Neural cell (in vitro differentiated cells): ENCODE results near the gene COL9A1. TPM values are rescaled to one million over a fixed set of nuclear protein-coding genes. Genes with fewer than 3 reads are reported as not detected.

ENCODE experiments used
- H2AFZ ChIP-seq: fragments of 200-600, 300-800 bp; sonication (generic), shearing (Covaris generic); 2 replicates; pipeline ENCODE4 v1.6.0; 2014; ENCODE audit warnings: low read depth, mild to moderate bottlenecking, antibody characterized with exemption, low read length, moderate library complexity
- H3F3A ChIP-seq: fragments of 200-600 bp; shearing (Covaris generic); 2 replicates; pipeline ENCODE4 v1.6.1; 2016; ENCODE audit warnings: mild to moderate bottlenecking, moderate library complexity, mixed read lengths, antibody characterized with exemption, low read length; ENCODE audit not compliant: insufficient read depth, poor library complexity, severe bottlenecking
- H3K27ac ChIP-seq: fragments of 200-600, 300-800 bp; sonication (generic), shearing (Covaris generic); 2 replicates; pipeline ENCODE4 v1.5.1; 2014; ENCODE audit warnings: mild to moderate bottlenecking, low read length, moderate library complexity
- H3K27me3 ChIP-seq: fragments of 300-800, 200-600 bp; sonication (generic), shearing (Covaris generic); 2 replicates; pipeline ENCODE4 v1.6.0; 2014; ENCODE audit warnings: mild to moderate bottlenecking, low read depth, low read length, moderate library complexity; ENCODE audit not compliant: insufficient read depth
- H3K36me3 ChIP-seq: fragments of 300-800, 200-600 bp; sonication (generic), shearing (Covaris generic); 2 replicates; pipeline ENCODE4 v1.5.1; 2014; ENCODE audit warnings: mild to moderate bottlenecking, antibody characterized with exemption, low read length, moderate library complexity; ENCODE audit not compliant: insufficient read depth
- H3K4me2 ChIP-seq: fragments of 300-800, 200-600 bp; sonication (generic), shearing (Covaris generic); 2 replicates; pipeline ENCODE4 v1.6.0; 2014; ENCODE audit warnings: mild to moderate bottlenecking, low read length
- H3K4me3 ChIP-seq: fragments of 300-800, 200-600 bp; sonication (generic), shearing (Covaris generic); 2 replicates; pipeline ENCODE4 v1.5.1; 2014; ENCODE audit warnings: mild to moderate bottlenecking, low read length, moderate library complexity
- H3K79me2 ChIP-seq: fragments of 200-600 bp; shearing (Covaris generic); replicated peaks from 2 replicates; pipeline ENCODE4 v1.6.0; 2014; ENCODE audit warnings: mild to moderate bottlenecking, low read length, moderate library complexity; ENCODE audit not compliant: insufficient read depth
- H3K9ac ChIP-seq: fragments of 300-800, 200-600 bp; sonication (generic), shearing (Covaris generic); 2 replicates; pipeline ENCODE4 v1.6.1; 2016; ENCODE audit warnings: mild to moderate bottlenecking, low read length, mixed read lengths
- H3K9me2 ChIP-seq: fragments of 200-600 bp; shearing (Covaris generic); 2 replicates; pipeline ENCODE4 v1.6.1; 2016; ENCODE audit warnings: mild to moderate bottlenecking, low read length, mixed read lengths; ENCODE audit not compliant: insufficient read depth
- H3K9me3 ChIP-seq: fragments of 200-600, 300-800 bp; sonication (generic), shearing (Covaris generic); 2 replicates; pipeline ENCODE4 v1.6.1; 2016; ENCODE audit warnings: mild to moderate bottlenecking, mixed run types, low read length, moderate library complexity, mixed read lengths
- H4K20me1 ChIP-seq: fragments of 200-600 bp; shearing (Covaris generic); 2 replicates; pipeline ENCODE4 v1.6.1; 2016; ENCODE audit warnings: mild to moderate bottlenecking, mixed run types; ENCODE audit not compliant: insufficient read depth
- CTCF ChIP-seq: fragments of 450-650 bp; IDR thresholded peaks from 2 replicates; pipeline ENCODE4 v1.5.1; 2014; ENCODE audit warnings: antibody characterized with exemption, mild to moderate bottlenecking, moderate library complexity; ENCODE audit not compliant: poor library complexity, severe bottlenecking
- EP300 ChIP-seq: fragments of 450-650 bp; conservative IDR thresholded peaks from 2 replicates; pipeline ENCODE4 v1.6.1; 2014; ENCODE audit warnings: antibody characterized with exemption, mild to moderate bottlenecking, moderate library complexity; ENCODE audit not compliant: poor library complexity, severe bottlenecking
- EZH2 ChIP-seq: fragments of 200-600, 300-800 bp; shearing (Covaris generic), sonication (generic); IDR thresholded peaks from 2 replicates; pipeline ENCODE4 v1.6.1; 2014; ENCODE audit warnings: antibody characterized with exemption, low read length, borderline replicate concordance, mild to moderate bottlenecking; ENCODE audit not compliant: insufficient read depth, poor library complexity, severe bottlenecking
- MXI1 ChIP-seq: fragments of 450-650 bp; conservative IDR thresholded peaks from 2 replicates; pipeline ENCODE4 v1.6.1; 2014; ENCODE audit warnings: antibody characterized with exemption, mild to moderate bottlenecking; ENCODE audit not compliant: poor library complexity, severe bottlenecking
- POLR2AphosphoS5 ChIP-seq: IDR thresholded peaks from 2 replicates; pipeline ENCODE4 v1.6.1; 2012
- RAD21 ChIP-seq: fragments of 450-650 bp; conservative IDR thresholded peaks from 2 replicates; pipeline ENCODE4 v1.6.1; 2014; ENCODE audit warnings: antibody characterized with exemption, mild to moderate bottlenecking, moderate library complexity
- REST ChIP-seq: IDR thresholded peaks from 2 replicates; pipeline ENCODE4 v1.6.1; 2012; ENCODE audit warnings: borderline replicate concordance
- SMC3 ChIP-seq: fragments of 450-650 bp; conservative IDR thresholded peaks from 2 replicates; pipeline ENCODE4 v1.6.1; 2014; ENCODE audit warnings: antibody characterized with exemption, mild to moderate bottlenecking, moderate library complexity; ENCODE audit not compliant: poor library complexity
- TAF1 ChIP-seq: IDR thresholded peaks from 2 replicates; pipeline ENCODE4 v1.6.1; 2012; ENCODE audit warnings: low read depth
- polyA plus RNA-seq: library from polyadenylated mRNA; depleted of rRNA; stranded (reverse); fragments of >200 nt; gene quantifications from 2 replicates; pipeline ENCODE4 v1.2.3, GENCODE V29; 2014

Gene COL9A1
- polyA plus RNA-seq, 1 donor from 2014 or later, result 1.0 TPM

DNA sequence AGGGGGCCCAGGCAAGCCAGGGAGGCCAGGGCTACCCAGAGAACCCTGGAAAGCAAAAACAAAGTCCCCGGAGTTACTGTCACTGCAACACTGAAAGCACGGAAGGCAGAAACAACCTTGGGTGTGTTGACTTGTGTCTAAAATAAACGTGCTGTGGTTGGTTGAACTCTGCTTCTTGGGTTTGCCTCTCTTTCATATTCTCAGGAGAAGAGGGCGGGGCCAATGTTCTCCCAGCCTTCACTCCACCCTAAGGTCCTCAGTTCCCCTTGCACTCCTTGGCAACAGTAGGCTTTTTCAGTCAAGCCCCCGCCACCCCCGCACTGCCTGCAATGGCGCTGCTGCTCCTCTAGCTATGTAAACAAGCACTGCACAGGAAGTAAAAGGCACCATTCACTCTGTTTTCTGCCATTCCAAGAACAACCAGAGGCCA, 60.9 kb downstream of the COL9A1 start:
- Histone ChIP-seq H3F3A (no peaks in the 10 kb centered on the region), H3K27me3 (no peaks in the 10 kb centered on the region), H4K20me1 (no peaks in the 10 kb centered on the region), H3K9me3 (no peaks in the 10 kb centered on the region), H3K4me2 (no peak overlapping the region), H3K36me3 (no peaks in the 10 kb centered on the region), H2AFZ (no peak overlapping the region), H3K4me3 (no peak overlapping the region), H3K79me2 (no peaks in the 10 kb centered on the region), H3K27ac (no peak overlapping the region), H3K9ac (no peak overlapping the region), H3K9me2 (no peaks in the 10 kb centered on the region)
- TF ChIP-seq CTCF (no peak), SMC3 (no peak), EZH2 (no peak), TAF1 (no peak), POLR2AphosphoS5 (no peak), EP300 (no peak), REST (no peak), RAD21 (no peak), MXI1 (no peak)

DNA sequence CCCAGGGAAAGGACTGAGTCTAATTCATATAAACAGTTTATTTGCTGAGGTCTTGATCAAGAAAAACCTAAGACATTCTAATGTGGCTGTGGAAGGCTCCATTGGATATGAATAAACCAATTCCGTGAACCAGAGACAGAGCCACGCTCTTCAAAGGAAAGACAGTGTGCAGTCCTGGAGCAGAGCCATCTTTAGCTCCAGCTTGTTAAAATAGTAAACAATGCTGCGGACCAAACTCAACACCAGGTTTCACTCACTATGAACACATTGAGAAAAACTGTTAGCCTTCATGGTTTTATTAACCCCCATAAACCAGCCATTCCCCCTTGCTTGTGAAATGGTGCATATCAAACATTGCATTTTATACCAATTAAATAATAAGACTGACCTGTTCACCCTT, 61.9 kb downstream of the COL9A1 start:
- no peak overlapping the region for H2AFZ ChIP-seq
- no peaks in the 10 kb centered on the region for H3K9me2 ChIP-seq
- H3K36me3 ChIP-seq, result no peaks in the 10 kb centered on the region
- no peaks in the 10 kb centered on the region for H4K20me1 ChIP-seq
- H3K9ac ChIP-seq, result no peak overlapping the region
- no peak overlapping the region for H3K4me2 ChIP-seq
- H3K9me3 ChIP-seq, result no peaks in the 10 kb centered on the region
- no peaks in the 10 kb centered on the region for H3K27me3 ChIP-seq
- no peak overlapping the region for H3K4me3 ChIP-seq
- no peak overlapping the region for H3K27ac ChIP-seq
- H3F3A ChIP-seq, result no peaks in the 10 kb centered on the region
- no peaks in the 10 kb centered on the region for H3K79me2 ChIP-seq
- TF ChIP-seq CTCF (no peak), REST (no peak), TAF1 (no peak), MXI1 (no peak), EZH2 (no peak), SMC3 (no peak), EP300 (no peak), POLR2AphosphoS5 (no peak), RAD21 (no peak)
